Breast epithelium (tissue), 3 donors: ENCODE results near the gene HOXB2.

Source experiments
- POLR2A ChIP-seq: fragments of 450-650 bp; IDR thresholded peaks from one replicate; pipeline ENCODE4 v1.6.1; 2016; ENCODE audit warnings: antibody characterized with exemption, mild to moderate bottlenecking, moderate library complexity
- TF ChIP-seq, protein P1 (sequence below), 3 donors: fragments of 450-650 bp; IDR thresholded peaks; one replicate each; pipeline ENCODE4 v1.5.1; 2016 to 2017; ENCODE audit warnings: antibody characterized with exemption in 3 of 3, mild to moderate bottlenecking in 3 of 3, moderate library complexity in 3 of 3

DNA sequence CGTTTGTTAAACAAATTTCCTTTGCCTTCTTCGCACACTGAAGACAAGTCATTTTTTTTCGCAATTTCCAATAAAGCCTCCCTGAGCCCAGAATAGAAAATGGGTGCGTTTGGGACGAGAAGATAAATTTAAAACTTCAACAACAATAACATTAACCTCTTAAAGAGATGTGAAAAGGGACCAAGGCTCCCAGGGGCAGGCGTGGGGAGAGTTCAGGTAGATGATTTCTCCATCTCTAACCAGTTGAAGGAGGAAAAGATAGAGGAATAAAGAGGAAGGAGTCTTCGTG lies 34.5 kb upstream of the HOXB2 start:
- TF ChIP-seq POLR2A, result no peak
- TF ChIP-seq, protein P1, sequence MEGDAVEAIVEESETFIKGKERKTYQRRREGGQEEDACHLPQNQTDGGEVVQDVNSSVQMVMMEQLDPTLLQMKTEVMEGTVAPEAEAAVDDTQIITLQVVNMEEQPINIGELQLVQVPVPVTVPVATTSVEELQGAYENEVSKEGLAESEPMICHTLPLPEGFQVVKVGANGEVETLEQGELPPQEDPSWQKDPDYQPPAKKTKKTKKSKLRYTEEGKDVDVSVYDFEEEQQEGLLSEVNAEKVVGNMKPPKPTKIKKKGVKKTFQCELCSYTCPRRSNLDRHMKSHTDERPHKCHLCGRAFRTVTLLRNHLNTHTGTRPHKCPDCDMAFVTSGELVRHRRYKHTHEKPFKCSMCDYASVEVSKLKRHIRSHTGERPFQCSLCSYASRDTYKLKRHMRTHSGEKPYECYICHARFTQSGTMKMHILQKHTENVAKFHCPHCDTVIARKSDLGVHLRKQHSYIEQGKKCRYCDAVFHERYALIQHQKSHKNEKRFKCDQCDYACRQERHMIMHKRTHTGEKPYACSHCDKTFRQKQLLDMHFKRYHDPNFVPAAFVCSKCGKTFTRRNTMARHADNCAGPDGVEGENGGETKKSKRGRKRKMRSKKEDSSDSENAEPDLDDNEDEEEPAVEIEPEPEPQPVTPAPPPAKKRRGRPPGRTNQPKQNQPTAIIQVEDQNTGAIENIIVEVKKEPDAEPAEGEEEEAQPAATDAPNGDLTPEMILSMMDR (IDR thresholded peaks at IDR 0.05), result no peak
